CD4-positive, alpha-beta T cell (primary cell): ENCODE measurements around the gene CLSTN1. TPM values are rescaled to one million over a fixed set of nuclear protein-coding genes. Genes with fewer than 3 reads are reported as not detected.
A peak's percentile ranks its signal among the peaks of the same experiment; 100 is the strongest.
"Not testable (repeated sequence)": the region's sequence is repeated elsewhere in the genome, so short reads cannot be mapped to it uniquely, and the experiment has no call there.

Experiments
- ATAC-seq: fragments of 200-7000 bp; cut with Tn5 transposase; one replicate; pipeline ENCODE4 v1.10.0; 2022; ENCODE audit warnings: mild to moderate bottlenecking; ENCODE audit not compliant: poor library complexity
- CTCF ChIA-PET: fragments of 350-600 bp; sonication (Branson Sonifier 250); formaldehyde crosslinking; loops from one replicate; lab custom pipeline; 2021; ENCODE audit warnings: antibody characterized with exemption, inconsistent platforms; lab: Charles Lee
- POLR2A ChIA-PET: fragments of 350-600 bp; sonication (Branson Sonifier 250); formaldehyde crosslinking; loops from one replicate; lab custom pipeline; 2021; ENCODE audit warnings: antibody characterized with exemption, inconsistent platforms; lab: Charles Lee
- DNase-seq, 14 experiments: peaks; one replicate each; pipeline ENCODE4 v3.0.0-alpha.2; 2013 to 2020; ENCODE audit warnings: mixed read lengths in 2 of 14
- H3K27ac ChIP-seq, 2 donors: one replicate each; pipeline versions ENCODE4 v1.5.1 to v1.7.0; 2013; ENCODE audit warnings: low read length in 2 of 2, low read depth in 1 of 2, mild to moderate bottlenecking in 1 of 2
- H3K27me3 ChIP-seq, 2 experiments: 1 replicate in 1 of 2; 2 replicates in 1 of 2; pipeline versions ENCODE4 v1.6.1 to v1.7.0; 2013; ENCODE audit warnings: low read length in 2 of 2, control low read depth in 1 of 2, mild to moderate bottlenecking in 1 of 2, moderate library complexity in 1 of 2; ENCODE audit not compliant: insufficient read depth in 2 of 2, control insufficient read depth in 1 of 2
- H3K36me3 ChIP-seq: one replicate; pipeline ENCODE4 v1.6.1; 2013; ENCODE audit warnings: low read length, control low read depth; ENCODE audit not compliant: insufficient read depth
- H3K4me1 ChIP-seq: one replicate; pipeline ENCODE4 v1.6.1; 2013; ENCODE audit warnings: low read length, control low read depth; ENCODE audit not compliant: insufficient read depth
- H3K4me3 ChIP-seq: one replicate; pipeline ENCODE4 v1.5.1; 2013; ENCODE audit warnings: mild to moderate bottlenecking, low read length, moderate library complexity
- H3K9me3 ChIP-seq, 2 experiments: 1 replicate in 1 of 2; 2 replicates in 1 of 2; pipeline versions ENCODE4 v1.6.1 to v1.7.0; 2013; ENCODE audit warnings: low read length in 2 of 2, mild to moderate bottlenecking in 2 of 2, control low read depth in 1 of 2, moderate library complexity in 1 of 2; ENCODE audit not compliant: control insufficient read depth in 1 of 2, insufficient read depth in 1 of 2
- H3K27ac Mint-ChIP-seq: one replicate; pipeline ENCODE4 v1.8.0; 2020; ENCODE audit warnings: mixed read lengths
- H3K27me3 Mint-ChIP-seq: one replicate; pipeline ENCODE4 v1.8.0; 2021; ENCODE audit warnings: mixed read lengths
- H3K36me3 Mint-ChIP-seq: one replicate; pipeline ENCODE4 v1.8.0; 2021; ENCODE audit warnings: low read depth, mixed read lengths
- H3K4me1 Mint-ChIP-seq: one replicate; pipeline ENCODE4 v1.8.0; 2021; ENCODE audit warnings: low read depth, mixed read lengths
- H3K4me3 Mint-ChIP-seq: one replicate; pipeline ENCODE4 v1.8.0; 2020; ENCODE audit warnings: mild to moderate bottlenecking, mixed read lengths
- H3K9me3 Mint-ChIP-seq: one replicate; pipeline ENCODE4 v1.8.0; 2020; ENCODE audit warnings: mixed read lengths
- CTCF ChIP-seq: fragments of 200-600 bp; IDR thresholded peaks from one replicate; pipeline ENCODE4 v1.8.0; 2022; ENCODE audit warnings: antibody characterized with exemption, mild to moderate bottlenecking
- intact Hi-C, 2 experiments: fragments of 100-400 bp; cut with DNase I in 1 of 2; cut with micrococcal nuclease in 1 of 2; formaldehyde crosslinking; loops; one replicate each; pipeline versions ENCODE4 v1.15.1 to v1.9.0; 2023 to 2025; cut with DNase I, micrococcal nuclease
- total RNA-seq, 174 experiments: library from RNA in 2 of 174; stranded (reverse) in 2 of 174; gene quantifications; one replicate each; pipeline ENCODE4 v1.2.3 and lab custom pipeline; 2021 to 2026

CLSTN1 gene
- total RNA-seq, 2 experiments from 2014 or later = 66.8 to 68.1 TPM

- no peak overlapping the region for H3K4me3 Mint-ChIP-seq
- Histone ChIP-seq H3K4me3 (no peak overlapping the region), H3K4me1 (peaks cover 32% of the 10 kb centered on the region), H3K27ac (no peak overlapping the region), H3K36me3 (no peaks in the 10 kb centered on the region), H3K9me3 (no peaks in the 10 kb centered on the region), H3K27me3 (no peaks in the 10 kb centered on the region)
- no peaks in the 10 kb centered on the region for H3K9me3 Mint-ChIP-seq
- POLR2A ChIA-PET = no interaction called here
- intact Hi-C loops = no loop called here
- TF ChIP-seq CTCF = no peak
- peaks cover 49% of the 10 kb centered on the region for H3K4me1 Mint-ChIP-seq
- ATAC-seq = no peak
- no peak for DNase-seq
- H3K27me3 Mint-ChIP-seq = no peaks in the 10 kb centered on the region
- no peaks in the 10 kb centered on the region for H3K36me3 Mint-ChIP-seq
- no peak overlapping the region for H3K27ac Mint-ChIP-seq
- CTCF ChIA-PET = no interaction called here
Observed at GRCh38 chr1:9808459-9808858, 15.3 kb downstream of the CLSTN1 start.

- TF ChIP-seq CTCF = no peak
- no peak overlapping the region for H3K4me3 Mint-ChIP-seq
- no peak for DNase-seq
- H3K4me1 Mint-ChIP-seq = peaks cover 55% of the 10 kb centered on the region
- H3K9me3 ChIP-seq = no peaks in the 10 kb centered on the region
- ChIA-PET CTCF (no interaction called here), POLR2A (no interaction called here)
- no peak for ATAC-seq
- no peaks in the 10 kb centered on the region for H3K9me3 Mint-ChIP-seq
- no peaks in the 10 kb centered on the region for H3K36me3 ChIP-seq
- H3K27me3 Mint-ChIP-seq = no peaks in the 10 kb centered on the region
- H3K27ac Mint-ChIP-seq = peak overlapping the region; percentile 49
- no peaks in the 10 kb centered on the region for H3K36me3 Mint-ChIP-seq
- no peak overlapping the region for H3K27ac ChIP-seq
- H3K4me1 ChIP-seq = peaks cover 38% of the 10 kb centered on the region
- no peaks in the 10 kb centered on the region for H3K27me3 ChIP-seq
- intact Hi-C loops = no loop called here
- no peak overlapping the region for H3K4me3 ChIP-seq
Observed at GRCh38 chr1:9807541-9807940, 16.2 kb downstream of the CLSTN1 start.

GRCh38 chr1:9805972-9806371 is 17.8 kb downstream of the CLSTN1 start:
- H3K36me3 ChIP-seq, H3K9me3 ChIP-seq: not testable (repeated sequence)

GRCh38 chr1:9805006-9805508 is 18.7 kb downstream of the CLSTN1 start:
- intact Hi-C loops = no loop called here
- Mint-ChIP-seq H3K36me3 (no peaks in the 10 kb centered on the region), H3K9me3 (no peaks in the 10 kb centered on the region), H3K27ac (peak overlapping the region; percentile 53), H3K4me1 (peaks cover 64% of the 10 kb centered on the region), H3K27me3 (no peaks in the 10 kb centered on the region), H3K4me3 (no peak overlapping the region)
- Histone ChIP-seq H3K4me1 (peaks cover 48% of the 10 kb centered on the region), H3K27ac (no peak overlapping the region), H3K27me3 (no peaks in the 10 kb centered on the region), H3K36me3 (no peaks in the 10 kb centered on the region), H3K4me3 (no peak overlapping the region), H3K9me3 (no peaks in the 10 kb centered on the region)
- ATAC-seq (no peak), DNase-seq (no peak)
- POLR2A ChIA-PET = interaction anchor here (0.6 kb wide), 1 partner anchor 11 kb away, joined by 3 read pairs; no protein-coding TSS in a partner anchor
- TF ChIP-seq CTCF = no peak
- CTCF ChIA-PET = interaction anchor here (0.9 to 1.2 kb wide), 2 partner anchors 25 to 178 kb away, joined by 3 read pairs; no protein-coding TSS in a partner anchor

More at GRCh38 chr1:9805972-9806371, 17.8 kb downstream of the CLSTN1 start:
- H3K4me3 Mint-ChIP-seq, H3K27ac Mint-ChIP-seq, H3K9me3 Mint-ChIP-seq, H3K4me3 ChIP-seq, intact Hi-C loops, H3K27me3 Mint-ChIP-seq, H3K27me3 ChIP-seq, H3K36me3 Mint-ChIP-seq, POLR2A ChIA-PET, ATAC-seq, DNase-seq, H3K27ac ChIP-seq: not testable (repeated sequence)
- peaks cover 65% of the 10 kb centered on the region for H3K4me1 Mint-ChIP-seq
- CTCF ChIA-PET = interaction anchor here (0.7 kb wide), 1 partner anchor 11 kb away, joined by 3 read pairs; no protein-coding TSS in a partner anchor
- H3K4me1 ChIP-seq = peaks cover 42% of the 10 kb centered on the region

- H3K27ac Mint-ChIP-seq = peak overlapping the region; percentile 74
- peaks cover 61% of the 10 kb centered on the region for H3K4me1 Mint-ChIP-seq
- H3K36me3 Mint-ChIP-seq, H3K27me3 ChIP-seq, CTCF ChIA-PET, ATAC-seq, DNase-seq, intact Hi-C loops, H3K27ac ChIP-seq, H3K9me3 ChIP-seq, H3K9me3 Mint-ChIP-seq, H3K27me3 Mint-ChIP-seq, H3K4me3 Mint-ChIP-seq, H3K36me3 ChIP-seq, H3K4me3 ChIP-seq: not testable (repeated sequence)
- H3K4me1 ChIP-seq = peaks cover 54% of the 10 kb centered on the region
- POLR2A ChIA-PET = interaction anchor here (1.2 kb wide), 1 partner anchor 19 kb away, joined by 4 read pairs; no protein-coding TSS in a partner anchor
Observed at GRCh38 chr1:9803003-9803918, 20.5 kb downstream of the CLSTN1 start.
